ENCODE data around the gene TCAP. TPM values are rescaled to one million over a fixed set of nuclear protein-coding genes. Genes with fewer than 3 reads are reported as not detected.

The TCAP gene
- total RNA-seq, 1 donor from 2014 or later = 0.98 TPM

GRCh38 chr17:39632153-39632941 is 32.8 kb upstream of the TCAP start:
- H3K27ac Mint-ChIP-seq (ENCODE audit: unreplicated experiment) = no peak overlapping the region
- no peak overlapping the region for H3K4me2 ChIP-seq (ENCODE audit: low read length)

DNA sequence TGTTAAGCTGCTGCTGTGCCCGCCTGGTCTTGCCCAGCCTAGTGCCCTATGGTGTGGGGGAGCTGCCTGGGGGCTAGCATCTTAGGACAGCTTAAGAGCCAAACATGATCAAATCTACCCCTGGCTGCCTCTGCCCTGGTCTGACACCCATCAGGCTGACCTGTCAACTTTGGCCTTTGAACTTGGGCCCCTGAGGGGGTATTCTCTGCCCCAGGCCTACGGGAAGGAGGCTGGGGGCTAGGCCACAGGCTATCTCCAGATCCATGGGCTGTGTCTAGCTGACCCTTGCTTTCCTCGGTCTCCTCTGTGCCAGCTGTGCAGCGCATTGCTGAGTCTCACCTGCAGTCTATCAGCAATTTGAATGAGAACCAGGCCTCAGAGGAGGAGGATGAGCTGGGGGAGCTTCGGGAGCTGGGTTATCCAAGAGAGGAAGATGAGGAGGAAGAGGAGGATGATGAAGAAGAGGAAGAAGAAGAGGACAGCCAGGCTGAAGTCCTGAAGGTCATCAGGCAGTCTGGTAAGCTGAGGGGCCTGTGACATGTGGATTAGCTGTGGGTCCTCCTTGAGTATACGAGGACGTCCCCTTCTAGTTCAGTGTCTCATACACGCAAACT is 31.5 kb upstream of the TCAP start:
- TF ChIP-seq CTCF (IDR thresholded peaks at IDR 0.05; ENCODE audit: insufficient read depth, low read depth, low read length) (no peak), EZH2 (IDR thresholded peaks at IDR 0.05; ENCODE audit: insufficient read depth, low read length) (no peak)

More at GRCh38 chr17:39632153-39632941, 32.8 kb upstream of the TCAP start:
- H3K9me3 Mint-ChIP-seq (ENCODE audit: unreplicated experiment) = no peaks in the 10 kb centered on the region
- no peak overlapping the region for H3K9ac ChIP-seq (ENCODE audit: low read length)
- peaks cover 37% of the 10 kb centered on the region for H3K27me3 ChIP-seq (ENCODE audit: insufficient read depth, low read length)
- peaks cover 2% of the 10 kb centered on the region for H3K4me1 Mint-ChIP-seq (ENCODE audit: low read depth, unreplicated experiment)
- no peak overlapping the region for H2AFZ ChIP-seq (ENCODE audit: low read depth, low read length)
- no peaks in the 10 kb centered on the region for H3K9me3 ChIP-seq (ENCODE audit: insufficient read depth, low read depth, low read length)
- peaks cover 3% of the 10 kb centered on the region for H3K79me2 ChIP-seq (ENCODE audit: insufficient read depth, low read length)
- H3K4me1 ChIP-seq (ENCODE audit: insufficient read depth, low read length) = peaks cover 3% of the 10 kb centered on the region
- H3K4me3 Mint-ChIP-seq (ENCODE audit: unreplicated experiment) = no peak overlapping the region
- TF ChIP-seq EZH2 (IDR thresholded peaks at IDR 0.05; ENCODE audit: insufficient read depth, low read length) (no peak), CTCF (IDR thresholded peaks at IDR 0.05; ENCODE audit: insufficient read depth, low read depth, low read length) (no peak)
- H4K20me1 ChIP-seq (ENCODE audit: insufficient read depth, low read length) = no peaks in the 10 kb centered on the region
- no peak overlapping the region for H3K27ac ChIP-seq (ENCODE audit: low read depth, low read length)
- H3K36me3 Mint-ChIP-seq (ENCODE audit: low read depth, unreplicated experiment) = no peaks in the 10 kb centered on the region
- FAIRE-seq (no peak), DNase-seq (ENCODE audit: low read depth) (no peak)
- no peak overlapping the region for H3K4me3 ChIP-seq (ENCODE audit: insufficient read depth, low read depth, low read length)
- H3K27me3 Mint-ChIP-seq (ENCODE audit: low read depth, unreplicated experiment) = peaks cover 37% of the 10 kb centered on the region
- H3K36me3 ChIP-seq (ENCODE audit: insufficient read depth, low read length) = no peaks in the 10 kb centered on the region

More for the DNA sequence above, 31.5 kb upstream of the TCAP start:
- Histone ChIP-seq H3K4me1 (ENCODE audit: insufficient read depth, low read length) (peaks cover 12% of the 10 kb centered on the region), H3K27me3 (ENCODE audit: insufficient read depth, low read length) (peaks cover 27% of the 10 kb centered on the region), H3K9ac (ENCODE audit: low read length) (no peak overlapping the region), H3K27ac (ENCODE audit: low read depth, low read length) (no peak overlapping the region), H2AFZ (ENCODE audit: low read depth, low read length) (no peak overlapping the region), H4K20me1 (ENCODE audit: insufficient read depth, low read length) (peaks cover 7% of the 10 kb centered on the region), H3K9me3 (ENCODE audit: insufficient read depth, low read depth, low read length) (no peaks in the 10 kb centered on the region), H3K36me3 (ENCODE audit: insufficient read depth, low read length) (no peaks in the 10 kb centered on the region), H3K4me3 (ENCODE audit: insufficient read depth, low read depth, low read length) (no peak overlapping the region), H3K79me2 (ENCODE audit: insufficient read depth, low read length) (peaks cover 16% of the 10 kb centered on the region), H3K4me2 (ENCODE audit: low read length) (no peak overlapping the region)
- Mint-ChIP-seq H3K36me3 (ENCODE audit: low read depth, unreplicated experiment) (no peaks in the 10 kb centered on the region), H3K27ac (ENCODE audit: unreplicated experiment) (no peak overlapping the region), H3K4me1 (ENCODE audit: low read depth, unreplicated experiment) (peaks cover 12% of the 10 kb centered on the region), H3K4me3 (ENCODE audit: unreplicated experiment) (peak overlapping the region; percentile 29), H3K27me3 (ENCODE audit: low read depth, unreplicated experiment) (peaks cover 26% of the 10 kb centered on the region), H3K9me3 (ENCODE audit: unreplicated experiment) (no peaks in the 10 kb centered on the region)
- no peak for DNase-seq (ENCODE audit: low read depth)
- FAIRE-seq = no peak

Measured in astrocyte (in vitro differentiated cells and primary cell).